Sigmoid colon (tissue), 7 donors: ENCODE measurements around the gene GRK1. TPM values are rescaled to one million over a fixed set of nuclear protein-coding genes. Genes with fewer than 3 reads are reported as not detected.

Experiments
- DNase-seq: peaks from one replicate; pipeline ENCODE4 v3.0.0-alpha.2; 2019
- H3K27ac ChIP-seq, 4 donors: fragments of 200-600 bp; sonication (generic); one replicate each; pipeline ENCODE4 v1.5.1; 2016 to 2019; ENCODE audit warnings: mild to moderate bottlenecking in 1 of 4
- H3K27me3 ChIP-seq, 3 donors: fragments of 200-600 bp; sonication (generic); one replicate each; pipeline ENCODE4 v1.5.1; 2019; ENCODE audit warnings: mild to moderate bottlenecking in 1 of 3
- H3K36me3 ChIP-seq, 4 donors: fragments of 200-600 bp; sonication (generic); one replicate each; pipeline ENCODE4 v1.5.1; 2016 to 2019
- H3K4me1 ChIP-seq, 4 donors: fragments of 200-600 bp; sonication (generic); one replicate each; pipeline ENCODE4 v1.5.1; 2017 to 2019
- H3K4me3 ChIP-seq, 4 donors: fragments of 200-600 bp; sonication (generic); one replicate each; pipeline ENCODE4 v1.5.1; 2017 to 2019; ENCODE audit warnings: mild to moderate bottlenecking in 2 of 4, moderate library complexity in 1 of 4
- H3K9me3 ChIP-seq, 4 donors: fragments of 200-600 bp in 3 of 4; sonication (generic) in 3 of 4; one replicate each; pipeline versions ENCODE4 v1.5.1 to v1.6.1; 2013 to 2019
- EP300 ChIP-seq, 4 donors: sonication (generic); formaldehyde crosslinking; IDR thresholded peaks; one replicate each; pipeline ENCODE4 v1.6.1; 2017; ENCODE audit warnings: antibody characterized with exemption in 4 of 4
- POLR2A ChIP-seq, 2 donors: fragments of 450-650 bp; IDR thresholded peaks; one replicate each; pipeline ENCODE4 v1.6.1; 2016; ENCODE audit warnings: antibody characterized with exemption in 2 of 2, mild to moderate bottlenecking in 2 of 2, moderate library complexity in 2 of 2
- POLR2AphosphoS5 ChIP-seq, 4 donors: sonication (generic); formaldehyde crosslinking; IDR thresholded peaks; one replicate each; pipeline ENCODE4 v1.6.1; 2017; ENCODE audit warnings: antibody characterized with exemption in 4 of 4
- WGBS, 2 donors: extraction: QIAGEN DNeasy Blood & Tissue Kit; methylation state at CpG; one replicate each; pipeline ENCODE4 v1.1.7; 2013; 5-methylcytosine and 5-hydroxymethylcytosine counted together
- intact Hi-C: fragments of 100-400 bp; cut with DNase I; formaldehyde crosslinking; loops from one replicate; pipeline ENCODE4 v1.15.1; 2023
- polyA plus RNA-seq, 3 donors: library from polyadenylated mRNA; stranded (reverse); fragments of 200-250 nt; gene quantifications; one replicate each; pipeline ENCODE4 v1.2.3, GENCODE V29; 2013
- total RNA-seq, 4 donors: library from RNA; depleted of rRNA; stranded (reverse); fragments of >200 nt; gene quantifications; one replicate each; pipeline ENCODE4 v1.1.0, GENCODE V29; 2016
- TF ChIP-seq, protein P1 (sequence below), 4 experiments: fragments of 450-650 bp in 3 of 4; fragments of 200-600 bp in 1 of 4; IDR thresholded peaks; one replicate each; pipeline ENCODE4 v1.5.1; 2016 to 2019; ENCODE audit warnings: antibody characterized with exemption in 4 of 4, mild to moderate bottlenecking in 3 of 4, moderate library complexity in 2 of 4
- donor health status: healthy with polysubstance abuse.
- donor health status: Bipolar disorder and iron deficiency.
- donor health status: healthy.

The GRK1 gene
- total and polyA plus RNA-seq, 7 donors: 0.10 to 0.28 TPM; not detected in 5

DNA sequence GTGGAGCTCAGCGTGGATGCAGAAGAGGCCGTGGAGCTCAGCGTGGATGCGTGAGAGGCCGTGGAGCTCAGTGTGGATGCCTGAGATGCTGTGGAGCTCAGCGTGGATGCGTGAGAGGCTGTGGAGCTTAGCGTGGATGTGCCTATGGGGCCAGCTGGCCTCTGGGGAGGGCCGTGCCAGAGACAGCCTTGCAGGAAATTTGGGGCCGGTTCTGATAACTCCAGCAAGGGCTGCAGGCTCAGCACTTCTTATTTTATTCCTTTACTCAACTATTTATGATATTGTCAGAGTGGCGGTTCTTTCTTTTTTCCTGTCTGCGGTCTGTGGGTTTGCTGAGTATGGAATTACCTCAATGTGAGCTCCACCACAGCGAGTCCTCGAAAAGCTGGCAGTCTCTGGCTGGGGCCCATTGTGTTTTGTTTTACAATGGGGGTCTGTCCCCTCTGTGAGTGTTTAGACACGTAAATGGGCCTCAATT, 74.2 kb downstream of the GRK1 start:
- DNase-seq: no peak
- WGBS, 2 donors: 40 to 61% methylated on average over 15 of the region's 15 CpGs

DNA sequence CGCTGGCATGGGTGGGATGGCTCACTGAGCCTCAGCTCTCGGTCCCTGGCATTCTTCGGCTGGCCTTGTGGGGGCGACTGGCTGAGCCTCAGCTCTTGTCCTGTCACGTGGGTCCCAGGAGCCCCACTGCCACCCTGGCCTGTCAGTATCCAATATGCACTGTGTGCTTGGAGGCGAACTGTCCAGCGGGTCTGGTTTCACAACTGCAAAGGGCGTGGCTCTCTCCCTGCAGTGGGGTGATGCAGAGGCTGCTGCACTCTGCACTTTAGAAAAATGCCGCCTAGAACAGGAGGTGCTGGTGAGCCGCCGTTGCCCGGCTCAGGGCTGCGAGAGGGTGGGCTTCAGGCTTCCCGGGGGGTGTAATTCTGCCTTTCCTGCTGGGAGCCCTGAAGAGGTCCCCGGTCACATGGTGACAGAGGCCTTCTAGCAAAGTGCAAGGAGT, 75.0 kb downstream of the GRK1 start:
- Histone ChIP-seq H3K36me3 (no peaks in the 10 kb centered on the region), H3K4me3 (no peak overlapping the region), H3K9me3 (no peaks in the 10 kb centered on the region), H3K4me1 (peaks cover 0 to 4% (median 0%) of the 10 kb centered on the region in 4 donors), H3K27ac (no peak overlapping the region), H3K27me3 (peaks cover 0 to 33% (median 4%) of the 10 kb centered on the region in 3 donors)
- intact Hi-C loops: no loop called here
- WGBS, 2 donors: 17 to 28% methylated on average over 15 of the region's 15 CpGs
- no peak for DNase-seq
- TF ChIP-seq, protein P1, sequence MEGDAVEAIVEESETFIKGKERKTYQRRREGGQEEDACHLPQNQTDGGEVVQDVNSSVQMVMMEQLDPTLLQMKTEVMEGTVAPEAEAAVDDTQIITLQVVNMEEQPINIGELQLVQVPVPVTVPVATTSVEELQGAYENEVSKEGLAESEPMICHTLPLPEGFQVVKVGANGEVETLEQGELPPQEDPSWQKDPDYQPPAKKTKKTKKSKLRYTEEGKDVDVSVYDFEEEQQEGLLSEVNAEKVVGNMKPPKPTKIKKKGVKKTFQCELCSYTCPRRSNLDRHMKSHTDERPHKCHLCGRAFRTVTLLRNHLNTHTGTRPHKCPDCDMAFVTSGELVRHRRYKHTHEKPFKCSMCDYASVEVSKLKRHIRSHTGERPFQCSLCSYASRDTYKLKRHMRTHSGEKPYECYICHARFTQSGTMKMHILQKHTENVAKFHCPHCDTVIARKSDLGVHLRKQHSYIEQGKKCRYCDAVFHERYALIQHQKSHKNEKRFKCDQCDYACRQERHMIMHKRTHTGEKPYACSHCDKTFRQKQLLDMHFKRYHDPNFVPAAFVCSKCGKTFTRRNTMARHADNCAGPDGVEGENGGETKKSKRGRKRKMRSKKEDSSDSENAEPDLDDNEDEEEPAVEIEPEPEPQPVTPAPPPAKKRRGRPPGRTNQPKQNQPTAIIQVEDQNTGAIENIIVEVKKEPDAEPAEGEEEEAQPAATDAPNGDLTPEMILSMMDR (IDR thresholded peaks at IDR 0.05): no peak
- TF ChIP-seq EP300 (IDR thresholded peaks at IDR 0.05): no peak
- no peak for TF ChIP-seq POLR2AphosphoS5 (IDR thresholded peaks at IDR 0.05)

More for the DNA sequence above, 74.2 kb downstream of the GRK1 start:
- Histone ChIP-seq H3K27ac (no peak overlapping the region), H3K27me3 (peaks cover 0 to 41% (median 4%) of the 10 kb centered on the region in 3 donors), H3K4me1 (peaks cover 0 to 4% (median 0%) of the 10 kb centered on the region in 4 donors), H3K36me3 (no peaks in the 10 kb centered on the region), H3K4me3 (no peak overlapping the region), H3K9me3 (no peaks in the 10 kb centered on the region)
- TF ChIP-seq POLR2A (IDR thresholded peaks at IDR 0.05) (no peak), EP300 (IDR thresholded peaks at IDR 0.05) (no peak), POLR2AphosphoS5 (IDR thresholded peaks at IDR 0.05) (no peak)
- TF ChIP-seq, protein P1 (IDR thresholded peaks at IDR 0.05): no peak
- intact Hi-C loops: no loop called here

GRCh38 chr13:113742445-113743120, 75.6 kb downstream of the GRK1 start:
- intact Hi-C loops: no loop called here
- no peak for DNase-seq

DNA sequence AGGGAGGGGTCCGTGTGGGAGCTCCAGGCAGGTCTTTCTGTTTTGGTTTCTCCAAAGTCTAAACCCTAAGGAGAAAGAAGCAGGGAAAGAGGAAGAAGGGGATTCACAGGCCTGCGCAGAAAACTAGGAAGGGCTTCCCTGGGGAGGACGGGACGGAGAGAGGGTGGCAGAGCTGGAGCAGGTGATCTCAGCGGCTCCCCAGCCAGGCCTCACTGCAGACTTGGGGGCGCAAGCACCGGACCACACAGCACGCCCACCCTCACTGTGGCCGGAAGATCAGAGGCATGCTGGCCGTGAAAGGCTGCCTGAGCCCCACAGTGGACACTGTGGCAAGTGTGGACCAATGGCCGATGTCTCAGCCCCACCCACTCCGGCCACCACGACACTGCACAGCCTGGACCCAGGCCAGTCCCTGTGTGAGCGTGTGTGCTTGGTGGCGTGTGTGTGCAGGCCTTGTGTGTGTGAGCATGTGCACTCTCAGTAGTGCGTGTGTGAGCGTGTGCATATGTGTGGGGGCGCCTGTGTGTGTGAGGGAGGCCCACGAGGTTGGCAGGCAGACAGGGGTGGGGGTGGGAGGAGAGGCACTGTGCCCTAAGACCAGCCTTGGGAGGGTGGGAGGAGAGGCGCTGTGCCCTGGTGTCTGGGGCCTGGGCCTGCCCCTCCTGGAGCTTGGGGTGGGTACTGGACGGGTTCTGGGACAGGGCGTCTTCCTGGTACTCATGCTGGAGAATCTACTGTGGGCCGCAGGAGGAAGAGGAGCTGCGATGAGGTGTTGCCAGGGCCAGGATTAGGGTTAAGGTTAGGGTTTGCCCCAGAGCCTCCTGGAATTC, 76.6 kb downstream of the GRK1 start:
- DNase-seq: no peak
- Histone ChIP-seq H3K4me3 (no peak overlapping the region), H3K36me3 (no peaks in the 10 kb centered on the region), H3K27ac (no peak overlapping the region), H3K4me1 (peaks cover 0 to 4% (median 0%) of the 10 kb centered on the region in 4 donors), H3K9me3 (no peaks in the 10 kb centered on the region), H3K27me3 (peaks cover 0 to 30% (median 4%) of the 10 kb centered on the region in 3 donors)
- TF ChIP-seq, protein P1 (IDR thresholded peaks at IDR 0.05): no peak
- TF ChIP-seq EP300 (IDR thresholded peaks at IDR 0.05): no peak
- 79 to 87% methylated on average over 24 of the region's 24 CpGs for WGBS, 2 donors
- intact Hi-C loops: no loop called here

More at GRCh38 chr13:113742445-113743120, 75.6 kb downstream of the GRK1 start:
- peaks cover 0 to 31% (median 4%) of the 10 kb centered on the region in 3 donors for H3K27me3 ChIP-seq
- TF ChIP-seq POLR2AphosphoS5 (IDR thresholded peaks at IDR 0.05): no peak
- no peak for TF ChIP-seq EP300 (IDR thresholded peaks at IDR 0.05)
- TF ChIP-seq, protein P1 (IDR thresholded peaks at IDR 0.05): no peak
- no peak for TF ChIP-seq POLR2A (IDR thresholded peaks at IDR 0.05)
- H3K4me3 ChIP-seq: no peak overlapping the region
- H3K4me1 ChIP-seq: peaks cover 0 to 4% (median 0%) of the 10 kb centered on the region in 4 donors
- 42 to 66% methylated on average over 21 of the region's 21 CpGs for whole genome bisulfite sequencing, 2 donors
- no peaks in the 10 kb centered on the region for H3K36me3 ChIP-seq
- no peaks in the 10 kb centered on the region for H3K9me3 ChIP-seq
- no peak overlapping the region for H3K27ac ChIP-seq
